Astrocyte (in vitro differentiated cells and primary cell): Measurements from ENCODE around the gene TMCO1.

Source experiments
- EZH2 ChIP-seq: IDR thresholded peaks from 2 replicates; pipeline ENCODE4 v1.6.1; 2012; ENCODE audit warnings: mild to moderate bottlenecking, low read length, inconsistent platforms; ENCODE audit not compliant: insufficient read depth
- TF ChIP-seq, protein P1 (sequence below): IDR thresholded peaks from 2 replicates; pipeline ENCODE4 v1.5.1; 2011; ENCODE audit warnings: low read depth, mild to moderate bottlenecking, inconsistent platforms, low read length, moderate library complexity; ENCODE audit not compliant: insufficient read depth

DNA sequence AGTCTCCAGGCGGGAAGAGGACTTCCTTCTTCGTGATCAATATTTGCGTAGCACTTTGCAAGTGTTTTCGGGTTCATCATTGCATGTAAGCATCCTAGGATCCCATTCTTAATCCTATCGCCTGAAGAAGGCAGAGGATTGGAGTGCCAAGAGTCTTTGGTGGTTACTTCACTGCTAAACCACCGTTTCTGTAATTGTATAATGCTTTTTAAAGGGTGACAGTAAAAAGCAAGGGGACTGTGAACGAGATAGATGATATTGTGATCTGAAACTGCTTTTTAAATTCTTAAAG lies 70.0 kb downstream of the TMCO1 start:
- TF ChIP-seq, protein P1, sequence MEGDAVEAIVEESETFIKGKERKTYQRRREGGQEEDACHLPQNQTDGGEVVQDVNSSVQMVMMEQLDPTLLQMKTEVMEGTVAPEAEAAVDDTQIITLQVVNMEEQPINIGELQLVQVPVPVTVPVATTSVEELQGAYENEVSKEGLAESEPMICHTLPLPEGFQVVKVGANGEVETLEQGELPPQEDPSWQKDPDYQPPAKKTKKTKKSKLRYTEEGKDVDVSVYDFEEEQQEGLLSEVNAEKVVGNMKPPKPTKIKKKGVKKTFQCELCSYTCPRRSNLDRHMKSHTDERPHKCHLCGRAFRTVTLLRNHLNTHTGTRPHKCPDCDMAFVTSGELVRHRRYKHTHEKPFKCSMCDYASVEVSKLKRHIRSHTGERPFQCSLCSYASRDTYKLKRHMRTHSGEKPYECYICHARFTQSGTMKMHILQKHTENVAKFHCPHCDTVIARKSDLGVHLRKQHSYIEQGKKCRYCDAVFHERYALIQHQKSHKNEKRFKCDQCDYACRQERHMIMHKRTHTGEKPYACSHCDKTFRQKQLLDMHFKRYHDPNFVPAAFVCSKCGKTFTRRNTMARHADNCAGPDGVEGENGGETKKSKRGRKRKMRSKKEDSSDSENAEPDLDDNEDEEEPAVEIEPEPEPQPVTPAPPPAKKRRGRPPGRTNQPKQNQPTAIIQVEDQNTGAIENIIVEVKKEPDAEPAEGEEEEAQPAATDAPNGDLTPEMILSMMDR = no peak
- no peak for TF ChIP-seq EZH2
